GM20431 (cell line): ENCODE data around the gene SLC9A8.

ENCODE experiments used
- in situ Hi-C: fragments of 300-500 bp; cut with MseI, MboI; formaldehyde crosslinking; loops from one replicate; pipeline ENCODE4 v1.15.0; 2020; ENCODE audit warnings: low sequenced_read_pairs; ENCODE audit not compliant: unreplicated experiment

SLC9A8 gene

DNA sequence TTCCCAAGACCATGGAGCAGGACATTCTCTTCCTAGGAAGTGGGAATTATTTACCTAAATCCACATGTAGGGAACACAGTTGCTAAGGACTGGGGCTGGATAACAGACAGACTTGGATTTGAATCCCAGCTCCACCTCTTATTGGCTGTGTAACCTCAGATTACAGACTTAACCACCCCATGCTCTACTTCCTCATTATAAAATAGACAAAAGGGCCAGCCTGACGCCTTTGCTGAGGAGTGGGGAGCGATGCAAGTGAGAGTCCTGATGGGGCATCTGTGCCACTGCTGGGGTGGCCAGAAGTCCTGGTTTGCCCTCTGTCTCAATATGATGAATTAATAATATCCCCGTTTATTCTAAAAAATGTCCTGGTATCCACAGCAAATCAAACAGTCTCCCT, 55.9 kb downstream of the SLC9A8 start:
- in situ Hi-C loops: loop anchor here (25.0 kb wide), 1 partner anchor 531 kb away; no protein-coding TSS in a partner anchor

DNA sequence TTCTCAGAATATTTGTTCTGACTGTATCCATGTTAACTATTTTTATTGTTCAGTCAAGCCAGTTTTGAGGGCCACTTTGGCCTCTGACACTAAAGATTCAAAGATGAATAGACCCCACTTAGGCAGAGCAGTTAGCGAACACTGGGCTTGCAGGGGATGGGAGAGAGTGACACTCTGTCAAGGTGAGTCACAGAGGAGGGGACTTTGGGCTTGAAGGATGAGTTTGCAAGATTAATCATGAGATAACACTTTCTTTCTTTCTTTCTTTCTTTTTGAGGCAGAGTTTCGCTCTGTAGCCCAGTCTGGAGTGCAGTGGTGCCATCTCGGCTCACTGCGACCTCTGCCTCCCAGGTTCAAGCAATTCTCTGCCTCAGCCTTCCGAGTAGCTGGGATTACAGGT, 56.3 kb downstream of the SLC9A8 start:
- in situ Hi-C loops: loop anchor here (25.0 kb wide), 1 partner anchor 532 kb away; no protein-coding TSS in a partner anchor

GRCh38 chr20:49870261-49870660, 57.6 kb downstream of the SLC9A8 start:
- in situ Hi-C loops: loop anchor here (25.0 kb wide), 1 partner anchor 533 kb away; no protein-coding TSS in a partner anchor

DNA sequence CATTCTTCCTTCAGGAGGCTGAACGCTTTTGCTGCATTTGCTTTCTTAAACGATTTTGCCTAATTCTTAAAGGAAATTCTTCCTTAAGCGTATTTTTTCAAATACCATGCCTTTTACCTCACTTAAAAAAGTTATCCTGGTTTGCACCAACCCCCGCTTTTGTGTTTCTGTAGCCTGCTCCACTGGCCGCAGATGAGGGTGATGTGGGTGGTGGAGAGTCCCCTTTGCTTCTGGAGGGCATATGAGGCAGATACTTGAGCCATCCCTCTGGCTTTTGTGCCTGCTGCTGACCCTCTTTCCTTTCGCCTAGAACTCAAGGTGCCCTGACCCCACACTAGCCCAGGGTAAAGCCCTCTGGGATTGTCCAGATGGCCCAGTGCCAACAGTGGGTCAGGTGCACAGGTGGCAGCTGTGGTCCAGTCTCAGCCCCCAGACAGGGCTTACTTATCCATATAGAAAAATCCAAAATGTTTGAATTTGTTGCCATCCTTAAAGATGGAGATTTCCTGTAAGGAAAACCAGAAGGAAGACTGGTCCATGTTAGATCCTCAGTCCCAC, 58.8 kb downstream of the SLC9A8 start:
- in situ Hi-C loops: loop anchor here (25.0 kb wide), 1 partner anchor 534 kb away; no protein-coding TSS in a partner anchor

DNA sequence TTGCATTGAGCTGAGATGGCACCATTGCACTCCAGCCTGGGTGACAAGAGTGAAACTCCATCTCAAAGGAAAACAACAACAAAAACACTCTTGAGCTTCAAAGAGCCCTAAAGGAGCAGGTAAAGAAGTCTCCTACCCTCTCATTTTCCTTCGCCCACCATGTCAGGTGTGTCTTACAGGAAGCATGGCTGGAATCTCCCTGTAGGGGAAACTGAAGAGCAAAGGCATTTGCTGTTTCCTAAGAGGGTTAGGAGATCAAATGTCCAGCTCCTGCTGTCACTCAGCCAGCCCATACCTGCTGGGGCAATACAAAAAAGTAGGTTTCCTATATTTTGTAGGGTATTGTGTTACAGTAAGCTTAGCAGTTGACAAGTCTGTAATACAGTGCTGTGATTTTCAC, 59.4 kb downstream of the SLC9A8 start:
- in situ Hi-C loops: loop anchor here (25.0 kb wide), 1 partner anchor 535 kb away; no protein-coding TSS in a partner anchor

DNA sequence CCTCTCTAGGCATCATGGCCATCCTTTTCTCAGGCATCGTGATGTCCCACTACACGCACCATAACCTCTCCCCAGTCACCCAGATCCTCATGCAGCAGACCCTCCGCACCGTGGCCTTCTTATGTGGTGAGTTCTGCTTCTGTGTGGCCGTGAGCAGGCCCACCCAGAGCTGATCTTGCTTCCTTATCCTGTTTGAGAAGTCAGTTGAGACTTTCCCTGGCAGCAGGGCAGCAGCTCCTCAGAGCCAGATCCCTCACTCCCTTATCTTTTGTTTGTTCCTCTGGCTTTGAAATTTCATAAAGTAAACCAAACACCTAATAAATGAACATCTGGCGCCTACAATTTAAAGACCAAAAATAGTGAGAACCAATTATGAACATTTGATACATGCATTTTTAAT, 62.1 kb downstream of the SLC9A8 start:
- in situ Hi-C loops: loop anchor here (25.0 kb wide), 1 partner anchor 537 kb away; no protein-coding TSS in a partner anchor

DNA sequence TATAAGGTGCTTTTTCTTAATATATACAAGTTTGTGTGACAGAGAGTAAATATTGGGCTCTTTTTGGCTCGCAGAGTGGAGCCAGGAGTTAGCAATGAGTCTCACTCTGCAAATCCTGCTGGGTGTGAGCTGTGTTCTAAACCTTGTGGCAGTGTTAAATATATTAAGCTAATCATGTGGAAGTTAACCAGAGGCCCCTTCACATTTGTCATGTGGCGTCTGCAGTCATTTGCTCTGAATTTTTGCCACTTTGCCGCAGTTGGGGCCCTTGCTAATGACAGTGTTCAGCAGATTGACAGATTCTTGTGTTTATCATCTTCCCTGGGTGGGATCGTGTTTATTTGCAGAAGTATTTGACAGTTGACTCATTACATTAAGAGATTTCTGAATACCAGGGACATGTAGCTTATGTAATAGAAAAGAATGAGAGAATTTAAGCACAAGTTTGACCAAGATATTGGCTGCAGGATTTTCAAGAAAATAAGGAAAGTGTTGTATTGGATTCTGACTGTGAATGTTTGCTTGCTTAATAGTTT, 64.8 kb downstream of the SLC9A8 start:
- in situ Hi-C loops: no loop called here

DNA sequence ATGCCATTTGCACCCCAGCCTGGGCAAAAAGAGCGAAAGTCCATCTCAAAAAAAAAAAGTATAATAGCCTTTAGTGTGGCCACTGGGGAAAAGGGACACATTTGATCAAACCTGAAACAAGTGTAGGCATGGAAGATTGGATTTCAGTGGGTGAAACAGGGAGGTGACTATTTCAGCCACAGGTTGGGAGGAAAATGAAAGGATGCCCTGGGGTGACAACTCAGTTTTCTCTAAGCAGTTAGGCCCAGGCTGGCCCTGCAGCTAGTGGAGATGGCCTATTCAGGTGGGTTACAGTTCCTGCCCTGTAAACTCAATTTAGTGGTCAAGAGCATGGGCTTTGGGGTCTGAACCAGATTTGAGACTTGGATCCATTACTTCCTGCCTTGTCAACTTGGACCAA, 66.3 kb downstream of the SLC9A8 start:
- in situ Hi-C loops: no loop called here

- in situ Hi-C loops: no loop called here
Measured at GRCh38 chr20:49880177-49880576, 67.5 kb downstream of the SLC9A8 start.

GRCh38 chr20:49880724-49881445, 68.3 kb downstream of the SLC9A8 start:
- in situ Hi-C loops: no loop called here

- in situ Hi-C loops: no loop called here
Measured at GRCh38 chr20:49882171-49882970, 69.7 kb downstream of the SLC9A8 start.

GRCh38 chr20:49883246-49883802, 70.7 kb downstream of the SLC9A8 start:
- in situ Hi-C loops: no loop called here

GRCh38 chr20:49885558-49886332, 73.1 kb downstream of the SLC9A8 start:
- in situ Hi-C loops: no loop called here

DNA sequence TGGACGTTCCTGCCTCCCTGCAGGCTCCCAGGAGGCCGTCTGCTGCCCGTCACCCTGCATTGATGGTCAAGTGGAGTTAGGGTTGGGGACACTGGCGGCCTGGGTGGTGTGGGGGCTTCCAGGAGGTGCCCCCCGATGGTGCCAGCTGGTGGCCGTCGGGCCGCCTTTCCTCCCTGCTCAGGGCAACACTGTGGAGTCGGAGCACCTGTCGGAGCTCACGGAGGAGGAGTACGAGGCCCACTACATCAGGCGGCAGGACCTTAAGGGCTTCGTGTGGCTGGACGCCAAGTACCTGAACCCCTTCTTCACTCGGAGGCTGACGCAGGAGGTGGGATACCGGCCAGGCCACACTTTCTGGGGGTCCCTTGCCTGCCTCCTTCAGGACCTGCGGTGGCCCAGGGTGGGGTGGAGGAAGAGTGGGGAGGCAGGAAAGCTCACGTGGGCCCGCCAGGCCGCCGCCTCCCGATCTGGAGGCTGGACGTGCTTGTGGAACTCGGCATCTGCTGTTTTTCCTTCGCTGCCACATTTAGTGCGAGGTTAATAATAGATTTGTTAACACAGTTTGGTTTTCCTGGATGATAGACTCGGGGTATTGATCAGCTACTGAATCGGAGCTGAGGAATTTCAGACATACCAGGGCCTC, 74.1 kb downstream of the SLC9A8 start:
- in situ Hi-C loops: no loop called here

GRCh38 chr20:49887251-49888211, 74.9 kb downstream of the SLC9A8 start:
- in situ Hi-C loops: no loop called here

GRCh38 chr20:49888212-49889000, 75.8 kb downstream of the SLC9A8 start:
- in situ Hi-C loops: no loop called here
